Measurements from ENCODE around the gene FBXW9.

DNA sequence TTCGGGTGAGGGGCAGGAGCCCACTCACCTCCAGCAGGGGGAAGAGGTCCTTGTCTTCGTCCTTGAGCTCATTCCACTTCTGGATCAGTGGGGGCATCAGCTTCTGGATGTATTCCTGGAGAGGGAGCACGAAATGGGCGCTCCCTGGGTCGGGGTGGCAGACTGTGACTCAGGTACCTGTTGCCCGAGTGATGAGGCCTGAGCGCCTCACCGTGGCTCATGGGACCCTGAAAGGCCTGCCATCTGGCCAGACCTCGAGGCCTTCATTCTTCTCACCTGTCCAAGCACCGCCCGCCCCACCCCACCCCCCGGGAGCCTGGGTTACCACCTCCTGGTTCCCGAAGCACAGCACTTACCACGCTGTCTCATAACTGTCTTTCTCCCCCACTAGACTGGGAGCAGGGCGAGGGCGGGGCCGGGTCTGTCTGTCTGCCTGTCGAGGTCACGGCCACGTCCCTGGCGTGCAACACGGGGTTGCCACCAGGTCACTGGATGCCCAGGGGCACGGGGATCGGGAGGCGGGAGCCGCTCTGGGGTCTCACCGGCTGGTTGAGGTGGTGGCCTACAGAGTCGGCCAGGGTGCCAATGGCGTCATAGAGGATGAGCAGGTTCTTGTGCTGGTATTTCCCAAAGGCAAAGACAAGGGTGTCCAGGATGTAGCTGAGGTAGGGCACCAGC is 9.4 kb upstream of the FBXW9 start:
- no peak for TF ChIP-seq SIN3A (IDR thresholded peaks at IDR 0.05; ENCODE audit: borderline replicate concordance, insufficient read depth, low read depth, low read length)
- TF ChIP-seq, protein P1, sequence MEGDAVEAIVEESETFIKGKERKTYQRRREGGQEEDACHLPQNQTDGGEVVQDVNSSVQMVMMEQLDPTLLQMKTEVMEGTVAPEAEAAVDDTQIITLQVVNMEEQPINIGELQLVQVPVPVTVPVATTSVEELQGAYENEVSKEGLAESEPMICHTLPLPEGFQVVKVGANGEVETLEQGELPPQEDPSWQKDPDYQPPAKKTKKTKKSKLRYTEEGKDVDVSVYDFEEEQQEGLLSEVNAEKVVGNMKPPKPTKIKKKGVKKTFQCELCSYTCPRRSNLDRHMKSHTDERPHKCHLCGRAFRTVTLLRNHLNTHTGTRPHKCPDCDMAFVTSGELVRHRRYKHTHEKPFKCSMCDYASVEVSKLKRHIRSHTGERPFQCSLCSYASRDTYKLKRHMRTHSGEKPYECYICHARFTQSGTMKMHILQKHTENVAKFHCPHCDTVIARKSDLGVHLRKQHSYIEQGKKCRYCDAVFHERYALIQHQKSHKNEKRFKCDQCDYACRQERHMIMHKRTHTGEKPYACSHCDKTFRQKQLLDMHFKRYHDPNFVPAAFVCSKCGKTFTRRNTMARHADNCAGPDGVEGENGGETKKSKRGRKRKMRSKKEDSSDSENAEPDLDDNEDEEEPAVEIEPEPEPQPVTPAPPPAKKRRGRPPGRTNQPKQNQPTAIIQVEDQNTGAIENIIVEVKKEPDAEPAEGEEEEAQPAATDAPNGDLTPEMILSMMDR (IDR thresholded peaks at IDR 0.05): no peak
- no peak for TF ChIP-seq POLR2AphosphoS5 (IDR thresholded peaks at IDR 0.05; ENCODE audit: low read depth, low read length)
- TF ChIP-seq, protein P2, sequence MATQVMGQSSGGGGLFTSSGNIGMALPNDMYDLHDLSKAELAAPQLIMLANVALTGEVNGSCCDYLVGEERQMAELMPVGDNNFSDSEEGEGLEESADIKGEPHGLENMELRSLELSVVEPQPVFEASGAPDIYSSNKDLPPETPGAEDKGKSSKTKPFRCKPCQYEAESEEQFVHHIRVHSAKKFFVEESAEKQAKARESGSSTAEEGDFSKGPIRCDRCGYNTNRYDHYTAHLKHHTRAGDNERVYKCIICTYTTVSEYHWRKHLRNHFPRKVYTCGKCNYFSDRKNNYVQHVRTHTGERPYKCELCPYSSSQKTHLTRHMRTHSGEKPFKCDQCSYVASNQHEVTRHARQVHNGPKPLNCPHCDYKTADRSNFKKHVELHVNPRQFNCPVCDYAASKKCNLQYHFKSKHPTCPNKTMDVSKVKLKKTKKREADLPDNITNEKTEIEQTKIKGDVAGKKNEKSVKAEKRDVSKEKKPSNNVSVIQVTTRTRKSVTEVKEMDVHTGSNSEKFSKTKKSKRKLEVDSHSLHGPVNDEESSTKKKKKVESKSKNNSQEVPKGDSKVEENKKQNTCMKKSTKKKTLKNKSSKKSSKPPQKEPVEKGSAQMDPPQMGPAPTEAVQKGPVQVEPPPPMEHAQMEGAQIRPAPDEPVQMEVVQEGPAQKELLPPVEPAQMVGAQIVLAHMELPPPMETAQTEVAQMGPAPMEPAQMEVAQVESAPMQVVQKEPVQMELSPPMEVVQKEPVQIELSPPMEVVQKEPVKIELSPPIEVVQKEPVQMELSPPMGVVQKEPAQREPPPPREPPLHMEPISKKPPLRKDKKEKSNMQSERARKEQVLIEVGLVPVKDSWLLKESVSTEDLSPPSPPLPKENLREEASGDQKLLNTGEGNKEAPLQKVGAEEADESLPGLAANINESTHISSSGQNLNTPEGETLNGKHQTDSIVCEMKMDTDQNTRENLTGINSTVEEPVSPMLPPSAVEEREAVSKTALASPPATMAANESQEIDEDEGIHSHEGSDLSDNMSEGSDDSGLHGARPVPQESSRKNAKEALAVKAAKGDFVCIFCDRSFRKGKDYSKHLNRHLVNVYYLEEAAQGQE (IDR thresholded peaks at IDR 0.05; ENCODE audit: insufficient read depth in 1 of 2, low read depth in 2 of 2, low read length in 1 of 2): no peak
- no peak for TF ChIP-seq TCF7L2 (IDR thresholded peaks at IDR 0.05; ENCODE audit: low read depth, low read length)

Measured in Panc1 (cell line).